ENCODE data around the gene ABCB11. TPM values are rescaled to one million over a fixed set of nuclear protein-coding genes. Genes with fewer than 3 reads are reported as not detected.
"Not testable (repeated sequence)": the region's sequence is repeated elsewhere in the genome, so short reads cannot be mapped to it uniquely, and the experiment has no call there.

The ABCB11 gene
- total and polyA plus RNA-seq, 9 donors = under 0.01 to 0.18 (median 0.03) TPM; not detected in 4

DNA sequence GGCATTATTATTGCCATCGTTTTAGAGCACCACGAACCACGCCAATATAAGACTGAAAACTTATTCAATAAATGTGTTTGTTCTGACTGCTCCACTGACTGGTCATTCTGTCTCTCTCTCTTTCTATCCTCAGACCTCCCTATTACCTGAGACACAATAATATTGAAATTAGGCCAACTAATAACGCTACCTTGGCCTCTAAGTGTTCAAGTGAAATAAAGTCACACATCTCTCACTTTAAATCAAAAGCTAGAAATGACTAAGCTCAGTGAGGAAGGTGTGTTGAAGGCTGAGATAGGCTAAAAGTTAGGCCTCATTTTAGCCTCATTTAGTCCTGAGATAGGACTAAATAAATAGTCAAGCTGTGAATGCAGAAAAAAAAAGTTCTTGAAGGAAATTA lies 91.2 kb downstream of the ABCB11 start:
- TF ChIP-seq, protein P1, sequence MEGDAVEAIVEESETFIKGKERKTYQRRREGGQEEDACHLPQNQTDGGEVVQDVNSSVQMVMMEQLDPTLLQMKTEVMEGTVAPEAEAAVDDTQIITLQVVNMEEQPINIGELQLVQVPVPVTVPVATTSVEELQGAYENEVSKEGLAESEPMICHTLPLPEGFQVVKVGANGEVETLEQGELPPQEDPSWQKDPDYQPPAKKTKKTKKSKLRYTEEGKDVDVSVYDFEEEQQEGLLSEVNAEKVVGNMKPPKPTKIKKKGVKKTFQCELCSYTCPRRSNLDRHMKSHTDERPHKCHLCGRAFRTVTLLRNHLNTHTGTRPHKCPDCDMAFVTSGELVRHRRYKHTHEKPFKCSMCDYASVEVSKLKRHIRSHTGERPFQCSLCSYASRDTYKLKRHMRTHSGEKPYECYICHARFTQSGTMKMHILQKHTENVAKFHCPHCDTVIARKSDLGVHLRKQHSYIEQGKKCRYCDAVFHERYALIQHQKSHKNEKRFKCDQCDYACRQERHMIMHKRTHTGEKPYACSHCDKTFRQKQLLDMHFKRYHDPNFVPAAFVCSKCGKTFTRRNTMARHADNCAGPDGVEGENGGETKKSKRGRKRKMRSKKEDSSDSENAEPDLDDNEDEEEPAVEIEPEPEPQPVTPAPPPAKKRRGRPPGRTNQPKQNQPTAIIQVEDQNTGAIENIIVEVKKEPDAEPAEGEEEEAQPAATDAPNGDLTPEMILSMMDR (IDR thresholded peaks at IDR 0.05) = no peak
- TF ChIP-seq EP300 (IDR thresholded peaks at IDR 0.05) = no peak
- no peak overlapping the region for H3K27ac ChIP-seq
- H3K36me3 ChIP-seq = no peaks in the 10 kb centered on the region
- no peaks in the 10 kb centered on the region for H3K9me3 ChIP-seq
- H3K4me3 ChIP-seq = no peak overlapping the region
- intact Hi-C loops (cut with DNase I) = no loop called here
- H3K27me3 ChIP-seq = no peaks in the 10 kb centered on the region
- WGBS, 3 donors = 92 to 94% (median 93%) methylated on average over 4 of the region's 4 CpGs
- no peak for DNase-seq
- H3K4me1 ChIP-seq (ENCODE audit: insufficient read depth) = no peaks in the 10 kb centered on the region

DNA sequence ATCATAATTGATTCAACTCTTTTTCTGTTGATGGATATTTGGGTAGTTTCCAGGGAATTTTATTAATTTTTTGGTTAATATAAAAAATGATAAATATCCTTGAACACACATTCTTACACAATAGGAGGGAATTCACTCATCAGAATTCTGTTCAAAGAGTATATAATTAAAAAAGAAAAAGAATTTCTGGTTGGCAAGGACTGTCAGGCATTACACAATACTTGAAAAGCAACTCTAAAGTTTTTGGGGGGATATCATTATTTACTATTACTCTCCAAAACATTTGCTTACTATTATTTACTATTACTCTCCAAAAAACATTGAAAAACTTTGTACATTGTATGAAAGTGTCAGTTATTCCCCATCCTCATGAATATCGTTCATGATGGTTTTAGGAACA lies 92.1 kb downstream of the ABCB11 start:
- H3K4me1 ChIP-seq (ENCODE audit: insufficient read depth) = no peaks in the 10 kb centered on the region
- H3K9me3 ChIP-seq = no peaks in the 10 kb centered on the region
- H3K4me3 ChIP-seq = no peak overlapping the region
- no peaks in the 10 kb centered on the region for H3K36me3 ChIP-seq
- 88 to 96% (median 90%) methylated on average over 1 of the region's 1 CpG for WGBS, 3 donors
- H3K27me3 ChIP-seq = no peaks in the 10 kb centered on the region
- no peak for DNase-seq
- no peak overlapping the region for H3K27ac ChIP-seq
- TF ChIP-seq, protein P1 (IDR thresholded peaks at IDR 0.05) = no peak
- TF ChIP-seq POLR2A (IDR thresholded peaks at IDR 0.05) = no peak
- TF ChIP-seq EP300 (IDR thresholded peaks at IDR 0.05) = no peak
- intact Hi-C loops (cut with DNase I) = no loop called here

DNA sequence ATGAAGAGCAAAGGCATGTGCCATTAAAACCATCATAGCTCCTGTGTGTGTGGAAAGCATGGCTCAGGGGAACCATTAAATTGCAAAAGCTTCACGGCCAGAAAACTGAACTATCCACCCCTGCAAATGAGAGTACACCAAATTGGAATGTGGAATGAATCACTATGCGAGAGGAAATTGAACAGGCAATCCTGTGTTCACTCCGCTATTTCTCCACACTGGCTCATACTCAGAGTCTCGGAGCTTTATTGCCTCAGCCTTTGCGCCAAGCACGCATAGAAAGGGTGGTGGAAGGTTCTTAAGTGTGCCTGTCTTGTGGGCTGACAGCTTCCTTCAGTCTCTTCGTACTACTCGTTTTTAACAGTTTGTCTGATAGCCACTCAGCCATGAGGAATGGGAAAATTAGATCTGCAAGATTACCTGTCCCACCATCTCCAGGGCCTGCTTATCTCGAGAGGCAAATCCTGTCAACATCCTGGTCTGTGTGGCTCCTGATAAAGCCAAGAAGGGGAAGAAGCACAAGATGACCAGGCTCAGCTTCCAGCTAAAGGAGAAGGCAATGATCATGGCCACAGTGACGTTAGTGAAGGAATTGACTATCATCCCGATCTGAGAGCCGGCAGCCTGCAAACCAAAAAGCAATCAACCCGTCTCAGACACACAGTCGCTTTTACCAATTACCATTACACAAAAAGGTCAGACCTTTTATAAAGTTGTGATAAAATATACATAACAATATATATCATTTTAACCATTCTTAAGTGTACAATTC lies 95.1 kb downstream of the ABCB11 start:
- WGBS, 3 donors = 86 to 91% (median 87%) methylated on average over 14 of the region's 14 CpGs
- no peaks in the 10 kb centered on the region for H3K27me3 ChIP-seq
- no peaks in the 10 kb centered on the region for H3K9me3 ChIP-seq
- DNase-seq = no peak
- H3K4me3 ChIP-seq = no peak overlapping the region
- TF ChIP-seq, protein P1 (IDR thresholded peaks at IDR 0.05) = no peak
- no peak for TF ChIP-seq EP300 (IDR thresholded peaks at IDR 0.05)
- TF ChIP-seq POLR2A (IDR thresholded peaks at IDR 0.05) = no peak
- no peaks in the 10 kb centered on the region for H3K36me3 ChIP-seq
- intact Hi-C loops (cut with DNase I) = no loop called here
- no peaks in the 10 kb centered on the region for H3K4me1 ChIP-seq (ENCODE audit: insufficient read depth)
- no peak overlapping the region for H3K27ac ChIP-seq

DNA sequence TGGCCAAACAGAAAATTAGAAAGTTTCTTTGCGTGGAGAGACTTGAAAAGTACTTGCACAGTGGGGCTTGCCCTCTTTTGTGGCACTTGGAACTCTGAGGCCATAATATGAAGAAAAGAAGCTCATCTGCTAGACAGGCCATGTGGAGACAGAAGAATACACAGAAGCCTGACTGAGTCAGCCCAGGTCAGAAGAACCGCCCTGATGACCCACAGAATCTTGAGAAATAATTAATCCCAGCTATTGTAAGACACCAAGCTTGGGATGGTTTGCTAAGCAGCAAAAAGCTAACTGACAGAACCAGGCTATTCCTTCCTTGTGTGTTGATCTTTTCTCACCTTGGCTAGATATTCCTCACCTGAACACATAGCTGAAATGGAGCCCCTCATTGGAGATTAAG lies 96.3 kb downstream of the ABCB11 start:
- no peaks in the 10 kb centered on the region for H3K27me3 ChIP-seq
- no peak for DNase-seq
- intact Hi-C loops (cut with DNase I) = no loop called here
- 86 to 94% (median 91%) methylated on average over 2 of the region's 2 CpGs for WGBS, 3 donors
- H3K36me3 ChIP-seq = no peaks in the 10 kb centered on the region
- TF ChIP-seq POLR2A (IDR thresholded peaks at IDR 0.05) (no peak), EP300 (IDR thresholded peaks at IDR 0.05) (no peak)
- TF ChIP-seq, protein P1 (IDR thresholded peaks at IDR 0.05) = no peak
- H3K4me3 ChIP-seq = no peak overlapping the region
- no peaks in the 10 kb centered on the region for H3K4me1 ChIP-seq (ENCODE audit: insufficient read depth)
- H3K27ac ChIP-seq = no peak overlapping the region
- no peaks in the 10 kb centered on the region for H3K9me3 ChIP-seq

DNA sequence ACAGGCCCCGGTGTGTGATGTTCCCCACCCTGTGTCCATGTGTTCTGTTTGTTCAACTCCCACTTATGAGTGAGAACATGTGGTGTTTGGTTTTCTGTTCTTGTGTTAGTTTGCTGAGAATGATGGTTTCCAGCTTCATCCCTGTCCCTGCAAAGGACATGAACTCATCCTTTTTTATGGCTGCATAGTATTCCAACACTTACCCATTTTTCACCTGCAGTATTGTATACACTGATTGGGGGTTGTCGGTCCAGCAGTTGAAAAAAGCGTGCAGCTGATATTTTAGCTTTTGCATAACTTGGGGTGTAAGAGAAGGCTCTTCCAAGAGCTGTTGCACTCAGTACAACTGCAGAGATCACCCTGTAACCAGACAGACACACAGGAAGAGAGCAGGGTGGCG lies 99.0 kb downstream of the ABCB11 start:
- H3K4me1 ChIP-seq (ENCODE audit: insufficient read depth); H3K36me3 ChIP-seq; H3K4me3 ChIP-seq; H3K9me3 ChIP-seq; H3K27ac ChIP-seq; intact Hi-C loops (cut with DNase I); H3K27me3 ChIP-seq; DNase-seq: not testable (repeated sequence)
- 91 to 96% (median 93%) methylated on average over 4 of the region's 4 CpGs for WGBS, 3 donors
